ENCODE data around the gene TXNIP.

Gene TXNIP

GRCh38 chr1:145995148-145995881 is 1.1 kb downstream of the TXNIP start:
- peak overlapping the region; percentile 77 to 82 for H3K4me3 ChIP-seq (replicated peaks in 1 of 2; ENCODE audit: low read depth in 2 of 2, low read length in 2 of 2)
- DNase-seq (ENCODE audit: low read depth in 2 of 2), result no peak
- no peak for TF ChIP-seq CTCF (IDR thresholded peaks at IDR 0.05; ENCODE audit: low read depth, low read length)

GRCh38 chr1:145994391-145995120 is 1.8 kb downstream of the TXNIP start:
- H3K4me3 ChIP-seq (replicated peaks in 1 of 2; ENCODE audit: low read depth in 2 of 2, low read length in 2 of 2), result peak overlapping the region; percentile 77 to 82
- no peak for TF ChIP-seq CTCF (IDR thresholded peaks at IDR 0.05; ENCODE audit: low read depth, low read length)
- no peak for DNase-seq (ENCODE audit: low read depth in 2 of 2)

- H3K4me3 ChIP-seq (replicated peaks in 1 of 2; ENCODE audit: low read depth in 2 of 2, low read length in 2 of 2), result peak overlapping the region; percentile 77 to 82
- TF ChIP-seq CTCF (IDR thresholded peaks at IDR 0.05; ENCODE audit: low read depth, low read length), result no peak
- DNase-seq (ENCODE audit: low read depth in 2 of 2), result no peak
These were observed 2.6 kb downstream of the TXNIP start for GRCh38 chr1:145993618-145994390.

- H3K4me3 ChIP-seq (replicated peaks in 1 of 2; ENCODE audit: low read depth in 2 of 2, low read length in 2 of 2), result peak overlapping the region; percentile 77 to 82
- no peak for TF ChIP-seq CTCF (IDR thresholded peaks at IDR 0.05; ENCODE audit: low read depth, low read length)
- no peak for DNase-seq (ENCODE audit: low read depth in 2 of 2)
These were observed 3.3 kb downstream of the TXNIP start for GRCh38 chr1:145992958-145993617.

- H3K4me3 ChIP-seq (replicated peaks in 1 of 2; ENCODE audit: low read depth in 2 of 2, low read length in 2 of 2), result peak overlapping the region; percentile 77 to 82
- no peak for TF ChIP-seq CTCF (IDR thresholded peaks at IDR 0.05; ENCODE audit: low read depth, low read length)
- no peak for DNase-seq (ENCODE audit: low read depth in 2 of 2)
These were observed 3.9 kb downstream of the TXNIP start for GRCh38 chr1:145992502-145992936.

GRCh38 chr1:145991735-145992412 is 4.5 kb downstream of the TXNIP start:
- TF ChIP-seq CTCF (IDR thresholded peaks at IDR 0.05; ENCODE audit: low read depth, low read length), result no peak
- no peak for DNase-seq (ENCODE audit: low read depth in 2 of 2)
- no peak overlapping the region for H3K4me3 ChIP-seq (replicated peaks in 1 of 2; ENCODE audit: low read depth in 2 of 2, low read length in 2 of 2)
